ENCODE measurements around the gene MMP11. TPM values are rescaled to one million over a fixed set of nuclear protein-coding genes. Genes with fewer than 3 reads are reported as not detected.

The MMP11 gene
- total and polyA plus RNA-seq, 2 experiments from 2014 or later: 5.3 to 17.4 TPM

DNA sequence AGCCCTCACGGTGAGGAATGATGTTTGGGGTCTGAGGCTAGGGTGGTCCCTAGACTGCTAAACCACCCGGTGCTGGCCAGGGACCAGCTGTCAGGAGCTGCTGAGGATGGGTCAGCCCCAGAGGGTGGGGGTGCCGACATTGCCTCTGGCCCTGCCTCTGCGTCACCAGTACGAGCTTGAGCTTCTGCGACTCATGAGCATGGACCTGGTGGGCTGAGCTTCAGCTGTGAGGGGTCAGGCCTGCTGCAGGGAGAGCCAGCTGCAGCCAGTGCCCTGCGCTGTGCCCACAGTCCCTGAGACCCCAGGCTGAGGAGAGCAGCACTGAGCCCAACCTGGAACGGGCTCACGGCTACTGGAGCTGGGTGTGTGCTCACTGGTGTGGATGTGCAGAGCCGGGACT lies 59.1 kb downstream of the MMP11 start (continued):
- TF ChIP-seq, protein P1, sequence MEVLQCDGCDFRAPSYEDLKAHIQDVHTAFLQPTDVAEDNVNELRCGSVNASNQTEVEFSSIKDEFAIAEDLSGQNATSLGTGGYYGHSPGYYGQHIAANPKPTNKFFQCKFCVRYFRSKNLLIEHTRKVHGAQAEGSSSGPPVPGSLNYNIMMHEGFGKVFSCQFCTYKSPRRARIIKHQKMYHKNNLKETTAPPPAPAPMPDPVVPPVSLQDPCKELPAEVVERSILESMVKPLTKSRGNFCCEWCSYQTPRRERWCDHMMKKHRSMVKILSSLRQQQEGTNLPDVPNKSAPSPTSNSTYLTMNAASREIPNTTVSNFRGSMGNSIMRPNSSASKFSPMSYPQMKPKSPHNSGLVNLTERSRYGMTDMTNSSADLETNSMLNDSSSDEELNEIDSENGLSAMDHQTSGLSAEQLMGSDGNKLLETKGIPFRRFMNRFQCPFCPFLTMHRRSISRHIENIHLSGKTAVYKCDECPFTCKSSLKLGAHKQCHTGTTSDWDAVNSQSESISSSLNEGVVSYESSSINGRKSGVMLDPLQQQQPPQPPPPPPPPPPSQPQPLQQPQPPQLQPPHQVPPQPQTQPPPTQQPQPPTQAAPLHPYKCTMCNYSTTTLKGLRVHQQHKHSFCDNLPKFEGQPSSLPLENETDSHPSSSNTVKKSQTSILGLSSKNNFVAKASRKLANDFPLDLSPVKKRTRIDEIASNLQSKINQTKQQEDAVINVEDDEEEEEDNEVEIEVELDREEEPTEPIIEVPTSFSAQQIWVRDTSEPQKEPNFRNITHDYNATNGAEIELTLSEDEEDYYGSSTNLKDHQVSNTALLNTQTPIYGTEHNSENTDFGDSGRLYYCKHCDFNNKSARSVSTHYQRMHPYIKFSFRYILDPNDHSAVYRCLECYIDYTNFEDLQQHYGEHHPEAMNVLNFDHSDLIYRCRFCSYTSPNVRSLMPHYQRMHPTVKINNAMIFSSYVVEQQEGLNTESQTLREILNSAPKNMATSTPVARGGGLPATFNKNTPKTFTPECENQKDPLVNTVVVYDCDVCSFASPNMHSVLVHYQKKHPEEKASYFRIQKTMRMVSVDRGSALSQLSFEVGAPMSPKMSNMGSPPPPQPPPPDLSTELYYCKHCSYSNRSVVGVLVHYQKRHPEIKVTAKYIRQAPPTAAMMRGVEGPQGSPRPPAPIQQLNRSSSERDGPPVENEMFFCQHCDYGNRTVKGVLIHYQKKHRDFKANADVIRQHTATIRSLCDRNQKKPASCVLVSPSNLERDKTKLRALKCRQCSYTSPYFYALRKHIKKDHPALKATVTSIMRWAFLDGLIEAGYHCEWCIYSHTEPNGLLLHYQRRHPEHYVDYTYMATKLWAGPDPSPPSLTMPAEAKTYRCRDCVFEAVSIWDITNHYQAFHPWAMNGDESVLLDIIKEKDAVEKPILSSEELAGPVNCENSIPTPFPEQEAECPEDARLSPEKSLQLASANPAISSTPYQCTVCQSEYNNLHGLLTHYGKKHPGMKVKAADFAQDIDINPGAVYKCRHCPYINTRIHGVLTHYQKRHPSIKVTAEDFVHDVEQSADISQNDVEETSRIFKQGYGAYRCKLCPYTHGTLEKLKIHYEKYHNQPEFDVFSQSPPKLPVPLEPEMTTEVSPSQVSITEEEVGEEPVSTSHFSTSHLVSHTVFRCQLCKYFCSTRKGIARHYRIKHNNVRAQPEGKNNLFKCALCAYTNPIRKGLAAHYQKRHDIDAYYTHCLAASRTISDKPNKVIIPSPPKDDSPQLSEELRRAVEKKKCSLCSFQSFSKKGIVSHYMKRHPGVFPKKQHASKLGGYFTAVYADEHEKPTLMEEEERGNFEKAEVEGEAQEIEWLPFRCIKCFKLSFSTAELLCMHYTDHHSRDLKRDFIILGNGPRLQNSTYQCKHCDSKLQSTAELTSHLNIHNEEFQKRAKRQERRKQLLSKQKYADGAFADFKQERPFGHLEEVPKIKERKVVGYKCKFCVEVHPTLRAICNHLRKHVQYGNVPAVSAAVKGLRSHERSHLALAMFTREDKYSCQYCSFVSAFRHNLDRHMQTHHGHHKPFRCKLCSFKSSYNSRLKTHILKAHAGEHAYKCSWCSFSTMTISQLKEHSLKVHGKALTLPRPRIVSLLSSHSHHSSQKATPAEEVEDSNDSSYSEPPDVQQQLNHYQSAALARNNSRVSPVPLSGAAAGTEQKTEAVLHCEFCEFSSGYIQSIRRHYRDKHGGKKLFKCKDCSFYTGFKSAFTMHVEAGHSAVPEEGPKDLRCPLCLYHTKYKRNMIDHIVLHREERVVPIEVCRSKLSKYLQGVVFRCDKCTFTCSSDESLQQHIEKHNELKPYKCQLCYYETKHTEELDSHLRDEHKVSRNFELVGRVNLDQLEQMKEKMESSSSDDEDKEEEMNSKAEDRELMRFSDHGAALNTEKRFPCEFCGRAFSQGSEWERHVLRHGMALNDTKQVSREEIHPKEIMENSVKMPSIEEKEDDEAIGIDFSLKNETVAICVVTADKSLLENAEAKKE (CRISPR knock-in tag; IDR thresholded peaks at IDR 0.05): no peak
- TF ChIP-seq NANOG (IDR thresholded peaks at IDR 0.05; ENCODE audit: borderline replicate concordance) (no peak), JUNB (IDR thresholded peaks at IDR 0.05; ENCODE audit: unreplicated experiment) (no peak)
- TF ChIP-seq, protein P2, sequence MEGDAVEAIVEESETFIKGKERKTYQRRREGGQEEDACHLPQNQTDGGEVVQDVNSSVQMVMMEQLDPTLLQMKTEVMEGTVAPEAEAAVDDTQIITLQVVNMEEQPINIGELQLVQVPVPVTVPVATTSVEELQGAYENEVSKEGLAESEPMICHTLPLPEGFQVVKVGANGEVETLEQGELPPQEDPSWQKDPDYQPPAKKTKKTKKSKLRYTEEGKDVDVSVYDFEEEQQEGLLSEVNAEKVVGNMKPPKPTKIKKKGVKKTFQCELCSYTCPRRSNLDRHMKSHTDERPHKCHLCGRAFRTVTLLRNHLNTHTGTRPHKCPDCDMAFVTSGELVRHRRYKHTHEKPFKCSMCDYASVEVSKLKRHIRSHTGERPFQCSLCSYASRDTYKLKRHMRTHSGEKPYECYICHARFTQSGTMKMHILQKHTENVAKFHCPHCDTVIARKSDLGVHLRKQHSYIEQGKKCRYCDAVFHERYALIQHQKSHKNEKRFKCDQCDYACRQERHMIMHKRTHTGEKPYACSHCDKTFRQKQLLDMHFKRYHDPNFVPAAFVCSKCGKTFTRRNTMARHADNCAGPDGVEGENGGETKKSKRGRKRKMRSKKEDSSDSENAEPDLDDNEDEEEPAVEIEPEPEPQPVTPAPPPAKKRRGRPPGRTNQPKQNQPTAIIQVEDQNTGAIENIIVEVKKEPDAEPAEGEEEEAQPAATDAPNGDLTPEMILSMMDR (conservative IDR thresholded peaks at IDR 0.05; ENCODE audit: low read depth in 2 of 2): no peak
- TF ChIP-seq, protein P3, sequence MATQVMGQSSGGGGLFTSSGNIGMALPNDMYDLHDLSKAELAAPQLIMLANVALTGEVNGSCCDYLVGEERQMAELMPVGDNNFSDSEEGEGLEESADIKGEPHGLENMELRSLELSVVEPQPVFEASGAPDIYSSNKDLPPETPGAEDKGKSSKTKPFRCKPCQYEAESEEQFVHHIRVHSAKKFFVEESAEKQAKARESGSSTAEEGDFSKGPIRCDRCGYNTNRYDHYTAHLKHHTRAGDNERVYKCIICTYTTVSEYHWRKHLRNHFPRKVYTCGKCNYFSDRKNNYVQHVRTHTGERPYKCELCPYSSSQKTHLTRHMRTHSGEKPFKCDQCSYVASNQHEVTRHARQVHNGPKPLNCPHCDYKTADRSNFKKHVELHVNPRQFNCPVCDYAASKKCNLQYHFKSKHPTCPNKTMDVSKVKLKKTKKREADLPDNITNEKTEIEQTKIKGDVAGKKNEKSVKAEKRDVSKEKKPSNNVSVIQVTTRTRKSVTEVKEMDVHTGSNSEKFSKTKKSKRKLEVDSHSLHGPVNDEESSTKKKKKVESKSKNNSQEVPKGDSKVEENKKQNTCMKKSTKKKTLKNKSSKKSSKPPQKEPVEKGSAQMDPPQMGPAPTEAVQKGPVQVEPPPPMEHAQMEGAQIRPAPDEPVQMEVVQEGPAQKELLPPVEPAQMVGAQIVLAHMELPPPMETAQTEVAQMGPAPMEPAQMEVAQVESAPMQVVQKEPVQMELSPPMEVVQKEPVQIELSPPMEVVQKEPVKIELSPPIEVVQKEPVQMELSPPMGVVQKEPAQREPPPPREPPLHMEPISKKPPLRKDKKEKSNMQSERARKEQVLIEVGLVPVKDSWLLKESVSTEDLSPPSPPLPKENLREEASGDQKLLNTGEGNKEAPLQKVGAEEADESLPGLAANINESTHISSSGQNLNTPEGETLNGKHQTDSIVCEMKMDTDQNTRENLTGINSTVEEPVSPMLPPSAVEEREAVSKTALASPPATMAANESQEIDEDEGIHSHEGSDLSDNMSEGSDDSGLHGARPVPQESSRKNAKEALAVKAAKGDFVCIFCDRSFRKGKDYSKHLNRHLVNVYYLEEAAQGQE (IDR thresholded peaks at IDR 0.05; ENCODE audit: unreplicated experiment): no peak
